HCT116 (cell line): ENCODE data around the gene SLC16A7. TPM values are rescaled to one million over a fixed set of nuclear protein-coding genes. Genes with fewer than 3 reads are reported as not detected.

Source experiments
- ATAC-seq: fragments of 200-7000 bp; cut with Tn5 transposase; 2 replicates; pipeline ENCODE4 v1.9.1; 2020; ENCODE audit warnings: mild to moderate bottlenecking, moderate library complexity
- BruUV-seq: library from RNA; stranded (reverse); fragments of 400-500 nt; replicated peaks from 2 replicates; lab custom pipeline; 2021; lab: Mats Ljungman, UMichigan
- CTCF ChIA-PET: fragments of 300-600 bp; sonication (Branson Sonifier 250); formaldehyde crosslinking; loops from one replicate; lab custom pipeline; 2021; ENCODE audit warnings: antibody characterized with exemption; lab: Charles Lee
- POLR2A ChIA-PET: fragments of 300-600, 350-600 bp; sonication (Branson Sonifier 250); formaldehyde crosslinking; loops from one replicate; lab custom pipeline; 2021; ENCODE audit warnings: antibody characterized with exemption; lab: Charles Lee
- RAD21 ChIA-PET, 2 experiments: fragments of 300-600 bp; sonication (Branson Sonifier 250); formaldehyde crosslinking; loops; one replicate each; lab custom pipeline; 2023; ENCODE audit warnings: low total read pairs in 2 of 2; ENCODE audit not compliant: uncharacterized antibody in 2 of 2, unreplicated experiment in 2 of 2, low non-redundant PET in 1 of 2; lab: Charles Lee
- DNase-seq: peaks from one replicate; pipeline ENCODE4 v3.0.0-alpha.2; 2010; ENCODE audit warnings: low read depth, low spot score
- H2AFZ ChIP-seq: fragments of 200-600 bp; shearing (Covaris generic), sonication (generic); 2 replicates; pipeline ENCODE4 v1.6.1; 2017; ENCODE audit warnings: low read depth, mixed run types, mixed read lengths, antibody characterized with exemption, low read length; ENCODE audit not compliant: poor library complexity, severe bottlenecking
- H3K27ac ChIP-seq: 2 replicates; pipeline ENCODE4 v1.5.1; 2012; ENCODE audit warnings: low read depth, low read length
- H3K27me3 ChIP-seq: fragments of 200-600 bp; sonication (generic); 2 replicates; pipeline ENCODE4 v1.6.1; 2016; ENCODE audit warnings: mixed run types, low read length, mixed read lengths; ENCODE audit not compliant: insufficient read depth
- H3K36me3 ChIP-seq, 2 experiments: fragments of 200-500 bp in 1 of 2; fragments of 200-600 bp in 1 of 2; sonication (Bioruptor generic) in 1 of 2; sonication (generic) in 1 of 2; 2 replicates each; pipeline versions ENCODE4 v1.5.1 to v1.6.1; 2014 to 2016; ENCODE audit warnings: low read length in 2 of 2, inconsistent platforms in 1 of 2, mixed read lengths in 1 of 2, mixed run types in 1 of 2; ENCODE audit not compliant: insufficient read depth in 2 of 2, control insufficient read depth in 1 of 2
- H3K4me1 ChIP-seq, 2 experiments: fragments of 200-600 bp in 1 of 2; sonication (generic) in 1 of 2; 2 replicates each; pipeline versions ENCODE4 v1.5.1 to v1.6.1; 2012 to 2017; ENCODE audit warnings: low read length in 2 of 2, inconsistent platforms in 1 of 2, mild to moderate bottlenecking in 1 of 2, mixed read lengths in 1 of 2, mixed run types in 1 of 2, moderate library complexity in 1 of 2; ENCODE audit not compliant: insufficient read depth in 2 of 2, control insufficient read depth in 1 of 2
- H3K4me2 ChIP-seq: fragments of 200-600 bp; sonication (generic); 2 replicates; pipeline ENCODE4 v1.6.1; 2017; ENCODE audit warnings: mixed run types, low read length, mixed read lengths
- H3K4me3 ChIP-seq, 2 experiments: fragments of 200-600 bp in 1 of 2; sonication (generic) in 1 of 2; replicated peaks in 1 of 2; 2 replicates each; pipeline ENCODE4 v1.5.1; 2011 to 2016; ENCODE audit warnings: low read length in 2 of 2, control low read depth in 1 of 2, low read depth in 1 of 2, mild to moderate bottlenecking in 1 of 2, mixed read lengths in 1 of 2, mixed run types in 1 of 2
- H3K79me2 ChIP-seq: fragments of 200-600 bp; sonication (generic); 2 replicates; pipeline ENCODE4 v1.6.1; 2017; ENCODE audit warnings: mild to moderate bottlenecking, mixed run types, low read length, moderate library complexity, mixed read lengths; ENCODE audit not compliant: insufficient read depth
- H3K9ac ChIP-seq: fragments of 200-600 bp; sonication (generic); 2 replicates; pipeline ENCODE4 v1.6.1; 2016; ENCODE audit warnings: low read length, mixed read lengths
- H3K9me2 ChIP-seq: fragments of 200-600 bp; sonication (generic), shearing (Covaris generic); 2 replicates; pipeline ENCODE4 v1.6.1; 2017; ENCODE audit warnings: mixed run types, mild to moderate bottlenecking, moderate library complexity; ENCODE audit not compliant: insufficient read depth
- H3K9me3 ChIP-seq, 2 experiments: fragments of 200-500 bp in 1 of 2; fragments of 200-600 bp in 1 of 2; sonication (Bioruptor generic) in 1 of 2; sonication (generic) in 1 of 2; 2 replicates each; pipeline ENCODE4 v1.6.1; 2014 to 2017; ENCODE audit warnings: low read length in 2 of 2, mixed read lengths in 2 of 2, inconsistent platforms in 1 of 2, low read depth in 1 of 2, mild to moderate bottlenecking in 1 of 2, mixed run types in 1 of 2, moderate library complexity in 1 of 2; ENCODE audit not compliant: control insufficient read depth in 1 of 2, insufficient read depth in 1 of 2
- H4K20me1 ChIP-seq: fragments of 200-600 bp; sonication (generic), shearing (Covaris generic); 2 replicates; pipeline ENCODE4 v1.6.1; 2017; ENCODE audit warnings: mixed run types, mild to moderate bottlenecking, moderate library complexity; ENCODE audit not compliant: insufficient read depth
- CBX3 ChIP-seq: IDR thresholded peaks from 2 replicates; pipeline ENCODE4 v1.6.1; 2012; ENCODE audit warnings: low read depth
- CEBPB ChIP-seq: IDR thresholded peaks from 2 replicates; pipeline ENCODE4 v1.6.1; 2012; ENCODE audit warnings: low read depth
- EZH2phosphoT487 ChIP-seq: fragments of 200-600 bp; IDR thresholded peaks from 2 replicates; pipeline ENCODE4 v1.6.1; 2018; ENCODE audit warnings: antibody characterized with exemption, borderline replicate concordance
- JUND ChIP-seq: IDR thresholded peaks from 2 replicates; pipeline ENCODE4 v1.6.1; 2012
- POLR2AphosphoS5 ChIP-seq: IDR thresholded peaks from 2 replicates; pipeline ENCODE4 v1.6.1; 2011; ENCODE audit warnings: mild to moderate bottlenecking, low read depth, low read length, moderate library complexity
- RAD21 ChIP-seq: IDR thresholded peaks from 2 replicates; pipeline ENCODE4 v1.6.1; 2012; ENCODE audit warnings: low read depth, mild to moderate bottlenecking
- SP1 ChIP-seq: IDR thresholded peaks from 2 replicates; pipeline ENCODE4 v1.6.1; 2012; ENCODE audit warnings: low read depth
- ZFX ChIP-seq: fragments of 450-650 bp; IDR thresholded peaks from 2 replicates; pipeline ENCODE4 v1.6.1; 2017
- ZNF274 ChIP-seq: fragments of 200-500 bp; sonication (Bioruptor generic); IDR thresholded peaks from 2 replicates; pipeline ENCODE4 v1.6.1; 2014; ENCODE audit warnings: mild to moderate bottlenecking, low read depth, low read length, inconsistent platforms
- intact Hi-C: fragments of 100-400 bp; cut with micrococcal nuclease; formaldehyde crosslinking; loops from 2 replicates; pipeline ENCODE4 v1.10.0; 2022
- total RNA-seq: library from RNA; stranded (reverse); gene quantifications from one replicate; pipeline ENCODE4 v1.2.1, GENCODE V29; 2021; ENCODE audit not compliant: unreplicated experiment
- TF ChIP-seq, protein P1 (sequence below): IDR thresholded peaks from 2 replicates; pipeline ENCODE4 v1.6.1; 2012; ENCODE audit warnings: low read depth
- TF ChIP-seq, protein P2 (sequence below): IDR thresholded peaks from 2 replicates; pipeline ENCODE4 v1.6.1; 2012

SLC16A7 gene
- total RNA-seq, 1 experiment from 2014 or later: 10.0 TPM

DNA sequence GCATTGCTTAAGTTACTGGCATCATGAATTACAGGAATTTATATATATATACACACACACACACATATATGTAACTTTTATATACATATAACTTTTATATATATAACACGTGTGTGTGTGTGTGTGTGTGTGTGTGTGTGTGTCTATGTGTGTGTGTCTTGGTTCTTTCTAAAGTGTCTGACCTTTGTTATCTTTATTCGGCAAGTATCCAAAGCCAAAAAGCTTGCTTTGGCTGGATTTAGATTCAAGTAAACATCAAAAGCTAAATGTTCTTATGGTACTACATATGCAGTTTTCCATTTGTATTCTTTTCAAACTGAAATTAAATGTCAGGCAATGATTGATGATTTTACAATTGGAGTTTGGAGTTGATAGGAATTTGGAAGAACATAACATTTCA lies 69.9 kb downstream of the SLC16A7 start:
- no peaks in the 10 kb centered on the region; a peak in 1 of 4 replicates for H3K9me3 ChIP-seq
- BruUV-seq: no TSS peak
- no peak overlapping the region for H3K4me3 ChIP-seq
- no peak overlapping the region for H3K27ac ChIP-seq
- no peaks in the 10 kb centered on the region for H3K79me2 ChIP-seq
- POLR2A ChIA-PET: no interaction called here
- ATAC-seq: no peak
- TF ChIP-seq EZH2phosphoT487 (no peak), ZNF274 (no peak), CBX3 (no peak), CEBPB (no peak), POLR2AphosphoS5 (no peak), ZFX (no peak), JUND (no peak), SP1 (no peak), RAD21 (no peak)
- TF ChIP-seq, protein P1, sequence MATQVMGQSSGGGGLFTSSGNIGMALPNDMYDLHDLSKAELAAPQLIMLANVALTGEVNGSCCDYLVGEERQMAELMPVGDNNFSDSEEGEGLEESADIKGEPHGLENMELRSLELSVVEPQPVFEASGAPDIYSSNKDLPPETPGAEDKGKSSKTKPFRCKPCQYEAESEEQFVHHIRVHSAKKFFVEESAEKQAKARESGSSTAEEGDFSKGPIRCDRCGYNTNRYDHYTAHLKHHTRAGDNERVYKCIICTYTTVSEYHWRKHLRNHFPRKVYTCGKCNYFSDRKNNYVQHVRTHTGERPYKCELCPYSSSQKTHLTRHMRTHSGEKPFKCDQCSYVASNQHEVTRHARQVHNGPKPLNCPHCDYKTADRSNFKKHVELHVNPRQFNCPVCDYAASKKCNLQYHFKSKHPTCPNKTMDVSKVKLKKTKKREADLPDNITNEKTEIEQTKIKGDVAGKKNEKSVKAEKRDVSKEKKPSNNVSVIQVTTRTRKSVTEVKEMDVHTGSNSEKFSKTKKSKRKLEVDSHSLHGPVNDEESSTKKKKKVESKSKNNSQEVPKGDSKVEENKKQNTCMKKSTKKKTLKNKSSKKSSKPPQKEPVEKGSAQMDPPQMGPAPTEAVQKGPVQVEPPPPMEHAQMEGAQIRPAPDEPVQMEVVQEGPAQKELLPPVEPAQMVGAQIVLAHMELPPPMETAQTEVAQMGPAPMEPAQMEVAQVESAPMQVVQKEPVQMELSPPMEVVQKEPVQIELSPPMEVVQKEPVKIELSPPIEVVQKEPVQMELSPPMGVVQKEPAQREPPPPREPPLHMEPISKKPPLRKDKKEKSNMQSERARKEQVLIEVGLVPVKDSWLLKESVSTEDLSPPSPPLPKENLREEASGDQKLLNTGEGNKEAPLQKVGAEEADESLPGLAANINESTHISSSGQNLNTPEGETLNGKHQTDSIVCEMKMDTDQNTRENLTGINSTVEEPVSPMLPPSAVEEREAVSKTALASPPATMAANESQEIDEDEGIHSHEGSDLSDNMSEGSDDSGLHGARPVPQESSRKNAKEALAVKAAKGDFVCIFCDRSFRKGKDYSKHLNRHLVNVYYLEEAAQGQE: no peak
- TF ChIP-seq, protein P2, sequence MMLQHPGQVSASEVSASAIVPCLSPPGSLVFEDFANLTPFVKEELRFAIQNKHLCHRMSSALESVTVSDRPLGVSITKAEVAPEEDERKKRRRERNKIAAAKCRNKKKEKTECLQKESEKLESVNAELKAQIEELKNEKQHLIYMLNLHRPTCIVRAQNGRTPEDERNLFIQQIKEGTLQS: no peak
- no peak for DNase-seq
- H3K4me1 ChIP-seq: no peaks in the 10 kb centered on the region
- CTCF ChIA-PET: no interaction called here
- H4K20me1 ChIP-seq: no peaks in the 10 kb centered on the region
- H3K9ac ChIP-seq: no peak overlapping the region
- H3K36me3 ChIP-seq: no peaks in the 10 kb centered on the region
- RAD21 ChIA-PET: no interaction called here
- intact Hi-C loops: no loop called here
- H2AFZ ChIP-seq: no peak overlapping the region
- H3K9me2 ChIP-seq: no peaks in the 10 kb centered on the region
- H3K27me3 ChIP-seq: no peaks in the 10 kb centered on the region
- no peak overlapping the region for H3K4me2 ChIP-seq
